DOHH2 (cell line): Measurements from ENCODE around the gene PMVK.

ENCODE experiments used
- H3F3A ChIP-seq: fragments of 200-600 bp; sonication (generic), shearing (Covaris generic); 2 replicates; pipeline ENCODE4 v1.6.0; 2016; ENCODE audit warnings: antibody characterized with exemption, mild to moderate bottlenecking; ENCODE audit not compliant: control insufficient read depth, insufficient read depth
- H3K27ac ChIP-seq: fragments of 200-600 bp; sonication (generic); 2 replicates; pipeline ENCODE4 v1.5.1; 2014; ENCODE audit warnings: low read depth, mild to moderate bottlenecking, low read length, moderate library complexity
- H3K27me3 ChIP-seq: fragments of 200-600 bp; sonication (generic); 2 replicates; pipeline ENCODE4 v1.6.1; 2014; ENCODE audit warnings: mild to moderate bottlenecking, low read length, mixed read lengths; ENCODE audit not compliant: control insufficient read depth
- H3K36me3 ChIP-seq: fragments of 200-600 bp; sonication (generic); 2 replicates; pipeline ENCODE4 v1.6.1; 2014; ENCODE audit warnings: mild to moderate bottlenecking, low read length, moderate library complexity, mixed read lengths; ENCODE audit not compliant: control insufficient read depth
- H3K4me1 ChIP-seq: fragments of 200-600 bp; sonication (generic); 2 replicates; pipeline ENCODE4 v1.6.1; 2014; ENCODE audit warnings: mild to moderate bottlenecking, low read length, mixed read lengths; ENCODE audit not compliant: control insufficient read depth
- H3K4me2 ChIP-seq: fragments of 200-600 bp; sonication (generic); 2 replicates; pipeline ENCODE4 v1.6.0; 2014; ENCODE audit warnings: mild to moderate bottlenecking, low read length, moderate library complexity
- H3K4me3 ChIP-seq: fragments of 200-600 bp; sonication (generic); 2 replicates; pipeline ENCODE4 v1.5.1; 2014; ENCODE audit warnings: mild to moderate bottlenecking, low read length, mixed read lengths
- H3K79me2 ChIP-seq: fragments of 200-600 bp; sonication (generic); 2 replicates; pipeline ENCODE4 v1.6.1; 2014; ENCODE audit warnings: mild to moderate bottlenecking, low read length, mixed read lengths; ENCODE audit not compliant: control insufficient read depth
- H3K9me2 ChIP-seq: fragments of 200-600 bp; sonication (generic); replicated peaks from 2 replicates; pipeline ENCODE4 v1.6.1; 2014; ENCODE audit warnings: mild to moderate bottlenecking, low read length, mixed read lengths; ENCODE audit not compliant: control insufficient read depth
- H3K9me3 ChIP-seq: fragments of 200-600 bp; sonication (generic); 2 replicates; pipeline ENCODE4 v1.6.1; 2014; ENCODE audit warnings: antibody characterized with exemption, low read length, mixed read lengths; ENCODE audit not compliant: control insufficient read depth, insufficient read depth
- H4K20me1 ChIP-seq: fragments of 200-600 bp; sonication (generic); 2 replicates; pipeline ENCODE4 v1.6.0; 2014; ENCODE audit warnings: low read depth, mild to moderate bottlenecking, antibody characterized with exemption, low read length, moderate library complexity; ENCODE audit not compliant: control insufficient read depth, insufficient read depth
- CTCF ChIP-seq: fragments of 200-600 bp; sonication (generic); IDR thresholded peaks from one replicate; pipeline ENCODE4 v1.5.1; 2014; ENCODE audit warnings: antibody characterized with exemption, mild to moderate bottlenecking, low read depth, low read length; ENCODE audit not compliant: poor library complexity, severe bottlenecking
- EZH2phosphoT487 ChIP-seq: fragments of 200-600 bp; sonication (generic); IDR thresholded peaks from 2 replicates; pipeline ENCODE4 v1.6.1; 2017; ENCODE audit warnings: borderline replicate concordance, mild to moderate bottlenecking, antibody characterized with exemption, low read length, moderate library complexity, mixed read lengths

PMVK gene

GRCh38 chr1:154959426-154959780 is 22.9 kb upstream of the PMVK start:
- Histone ChIP-seq H3K27ac (no peak overlapping the region), H3F3A (peaks cover 10% of the 10 kb centered on the region), H3K79me2 (peaks cover 62% of the 10 kb centered on the region), H3K9me3 (no peaks in the 10 kb centered on the region), H3K4me2 (no peak overlapping the region), H3K27me3 (no peaks in the 10 kb centered on the region), H3K4me3 (no peak overlapping the region), H3K36me3 (peaks cover 50% of the 10 kb centered on the region), H4K20me1 (no peaks in the 10 kb centered on the region), H3K9me2 (no peaks in the 10 kb centered on the region), H3K4me1 (peaks cover 47% of the 10 kb centered on the region)
- no peak for TF ChIP-seq EZH2phosphoT487
- TF ChIP-seq CTCF = no peak

GRCh38 chr1:154958681-154959425 is 22.3 kb upstream of the PMVK start:
- H3F3A ChIP-seq = peaks cover 10% of the 10 kb centered on the region
- no peaks in the 10 kb centered on the region for H3K9me2 ChIP-seq
- H3K4me2 ChIP-seq = no peak overlapping the region
- H3K4me3 ChIP-seq = no peak overlapping the region
- no peak for TF ChIP-seq EZH2phosphoT487
- no peak for TF ChIP-seq CTCF
- H3K79me2 ChIP-seq = peaks cover 66% of the 10 kb centered on the region
- no peaks in the 10 kb centered on the region for H4K20me1 ChIP-seq
- H3K27ac ChIP-seq = no peak overlapping the region
- peaks cover 53% of the 10 kb centered on the region for H3K4me1 ChIP-seq
- H3K36me3 ChIP-seq = peaks cover 47% of the 10 kb centered on the region
- H3K27me3 ChIP-seq = no peaks in the 10 kb centered on the region
- no peaks in the 10 kb centered on the region for H3K9me3 ChIP-seq

DNA sequence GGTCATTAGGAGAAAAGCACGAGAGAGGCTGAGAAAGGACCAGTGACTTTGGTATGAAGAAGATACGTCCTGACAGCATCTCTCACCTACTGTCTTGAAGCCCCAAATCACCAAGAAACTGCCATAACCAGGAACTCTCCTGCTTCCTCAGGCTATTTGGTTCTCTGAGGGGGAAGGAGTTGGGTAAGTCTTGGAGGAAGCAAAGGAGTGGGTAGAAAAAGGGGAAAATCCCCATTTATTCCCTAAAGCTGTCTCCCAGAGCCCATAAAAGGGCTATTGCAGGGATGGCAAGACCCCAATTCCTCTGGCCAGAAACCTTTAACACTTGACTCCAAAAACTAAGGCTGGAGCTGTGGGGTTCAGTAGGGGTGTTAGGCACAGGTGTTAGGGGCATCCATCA is 21.5 kb upstream of the PMVK start:
- Histone ChIP-seq H3K9me3 (no peaks in the 10 kb centered on the region), H3K4me3 (no peak overlapping the region), H3K4me2 (no peak overlapping the region), H3K36me3 (peaks cover 39% of the 10 kb centered on the region), H4K20me1 (no peaks in the 10 kb centered on the region), H3K27ac (no peak overlapping the region), H3K9me2 (no peaks in the 10 kb centered on the region), H3K79me2 (peaks cover 66% of the 10 kb centered on the region), H3K4me1 (peaks cover 53% of the 10 kb centered on the region), H3K27me3 (no peaks in the 10 kb centered on the region), H3F3A (peaks cover 8% of the 10 kb centered on the region)
- no peak for TF ChIP-seq EZH2phosphoT487
- TF ChIP-seq CTCF = no peak
